GM12878 (cell line): ENCODE results near the gene UNC13A. TPM values are rescaled to one million over a fixed set of nuclear protein-coding genes. Genes with fewer than 3 reads are reported as not detected.

Experiments
- ATAC-seq: fragments of 200-7000 bp; cut with Tn5 transposase; 3 replicates; pipeline ENCODE4 v1.9.1; 2020; ENCODE audit warnings: mild to moderate bottlenecking, moderate library complexity
- Bru-seq: library from RNA; stranded (reverse); fragments of 400-500 nt; gene quantifications from one replicate; lab custom pipeline; 2021; lab: Mats Ljungman, UMichigan
- BruChase-seq, 2 experiments: library from RNA; stranded (reverse); fragments of 400-500 nt; gene quantifications; one replicate each; lab custom pipeline; 2021; lab: Mats Ljungman, UMichigan
- BruUV-seq: library from RNA; stranded (reverse); fragments of 400-500 nt; replicated peaks from 2 replicates; lab custom pipeline; 2021; lab: Mats Ljungman, UMichigan
- CTCF ChIA-PET: fragments of 300-600 bp; sonication (Branson Sonifier 250); formaldehyde crosslinking; extraction: SDS; loops from one replicate; lab custom pipeline; 2021; ENCODE audit warnings: inconsistent platforms; lab: Yijun Ruan, JAX
- POLR2A ChIA-PET: fragments of 350-600 bp; formaldehyde crosslinking; extraction: SDS; loops from one replicate; lab custom pipeline; 2021; ENCODE audit warnings: inconsistent platforms; lab: Charles Lee
- RAD21 ChIA-PET: fragments of 300-600 bp; sonication (Branson Sonifier 250); formaldehyde crosslinking; loops from one replicate; lab custom pipeline; 2023; ENCODE audit warnings: antibody characterized with exemption; ENCODE audit not compliant: unreplicated experiment; lab: Charles Lee
- SMC1A ChIA-PET: fragments of 300-600 bp; sonication (Branson Sonifier 250); formaldehyde crosslinking; loops from one replicate; lab custom pipeline; 2023; ENCODE audit not compliant: unreplicated experiment, uncharacterized antibody; lab: Charles Lee
- DNase-seq: peaks from one replicate; pipeline ENCODE4 v3.0.0-alpha.2; 2011; ENCODE audit warnings: low read depth, low spot score
- FAIRE-seq: peaks from 3 replicates; lab custom pipeline; 2011; peaks lifted over from hg19 to GRCh38; lab: Jason Lieb, UNC
- H2AFZ ChIP-seq: 2 replicates; pipeline ENCODE4 v1.6.0; 2011; ENCODE audit warnings: low read depth, low read length, control low read depth; ENCODE audit not compliant: control insufficient read depth
- H3K27ac ChIP-seq: 2 replicates; pipeline ENCODE4 v1.5.1; 2011; ENCODE audit warnings: control low read depth; ENCODE audit not compliant: control insufficient read depth, insufficient read depth
- H3K27me3 ChIP-seq, 2 experiments: replicated peaks in 1 of 2; 2 replicates each; pipeline versions ENCODE4 v1.6.0 to v1.6.1; 2011; ENCODE audit warnings: low read length in 1 of 2; ENCODE audit not compliant: control insufficient read depth in 2 of 2, insufficient read depth in 2 of 2
- H3K36me3 ChIP-seq, 2 experiments: 2 replicates each; pipeline ENCODE4 v1.5.1; 2011; ENCODE audit warnings: low read length in 1 of 2; ENCODE audit not compliant: control insufficient read depth in 2 of 2, insufficient read depth in 2 of 2
- H3K4me1 ChIP-seq: 2 replicates; pipeline ENCODE4 v1.6.1; 2011; ENCODE audit warnings: mild to moderate bottlenecking, low read length, moderate library complexity, mixed read lengths; ENCODE audit not compliant: control insufficient read depth, insufficient read depth
- H3K4me2 ChIP-seq: 2 replicates; pipeline ENCODE4 v1.6.0; 2011; ENCODE audit warnings: control low read depth; ENCODE audit not compliant: control insufficient read depth, insufficient read depth
- H3K4me3 ChIP-seq: fragments of 200-600 bp; sonication (generic); 2 replicates; pipeline ENCODE4 v1.5.1; 2016
- H3K79me2 ChIP-seq: 2 replicates; pipeline ENCODE4 v1.6.0; 2011; ENCODE audit warnings: low read length; ENCODE audit not compliant: control insufficient read depth, insufficient read depth
- H3K9ac ChIP-seq: 2 replicates; pipeline ENCODE4 v1.8.0; 2011; ENCODE audit warnings: low read length, control low read depth, mixed read lengths; ENCODE audit not compliant: control insufficient read depth, insufficient read depth
- H3K9me3 ChIP-seq: replicated peaks from 3 replicates; pipeline ENCODE4 v1.5.1; 2011; ENCODE audit warnings: mild to moderate bottlenecking, low read length; ENCODE audit not compliant: control insufficient read depth, insufficient read depth
- H4K20me1 ChIP-seq: 2 replicates; pipeline ENCODE4 v1.6.0; 2011; ENCODE audit not compliant: control insufficient read depth, insufficient read depth
- BACH1 ChIP-seq: fragments of 450-650 bp; IDR thresholded peaks from 2 replicates; pipeline ENCODE4 v1.6.1; 2017; ENCODE audit warnings: mild to moderate bottlenecking, borderline replicate concordance
- CREB1 ChIP-seq: IDR thresholded peaks from 2 replicates; pipeline ENCODE4 v1.6.1; 2012; ENCODE audit warnings: low read depth, mild to moderate bottlenecking, inconsistent platforms
- DPF2 ChIP-seq: fragments of 450-650 bp; IDR thresholded peaks from 2 replicates; pipeline ENCODE4 v1.6.1; 2017; ENCODE audit warnings: mild to moderate bottlenecking
- FOXM1 ChIP-seq: IDR thresholded peaks from 2 replicates; pipeline ENCODE4 v1.6.1; 2012; ENCODE audit warnings: low read depth, mild to moderate bottlenecking, inconsistent platforms, low read length, moderate library complexity
- IRF4 ChIP-seq: IDR thresholded peaks from 2 replicates; pipeline ENCODE4 v1.6.1; 2011; ENCODE audit warnings: low read depth, low read length
- SIX5 ChIP-seq: IDR thresholded peaks from 2 replicates; pipeline ENCODE4 v1.6.1; 2011; ENCODE audit warnings: mild to moderate bottlenecking, low read depth, low read length, moderate library complexity; ENCODE audit not compliant: severe bottlenecking
- TARDBP ChIP-seq: IDR thresholded peaks from 2 replicates; pipeline ENCODE4 v1.6.1; 2016; ENCODE audit warnings: borderline replicate concordance
- WRNIP1 ChIP-seq: IDR thresholded peaks from 2 replicates; pipeline ENCODE4 v1.6.1; 2011; ENCODE audit warnings: low read depth, low read length, improper control_type of control experiment, borderline replicate concordance
- ZNF592 ChIP-seq: fragments of 450-650 bp; IDR thresholded peaks from 2 replicates; pipeline ENCODE4 v1.6.1; 2017; ENCODE audit warnings: mild to moderate bottlenecking, moderate library complexity
- WGBS: methylation state at CpG from one replicate; pipeline ENCODE4 v1.1.6; 2016; ENCODE audit warnings: low lambda C conversion rate; ENCODE audit not compliant: insufficient replicate concordance, insufficient coverage; ENCODE audit errors: missing lambda C conversion rate; 5-methylcytosine and 5-hydroxymethylcytosine counted together
- in situ Hi-C: fragments of 300-500 bp; cut with MboI; formaldehyde crosslinking; loops from 9 replicates; pipeline ENCODE4 v1.14.3; 2018; ENCODE audit warnings: mixed read lengths
- intact Hi-C: fragments of 100-400 bp; cut with micrococcal nuclease; formaldehyde crosslinking; loops from one replicate; pipeline ENCODE4 v1.14.2; 2022; ENCODE audit not compliant: unreplicated experiment
- long read RNA-seq, 2 experiments: library from polyadenylated mRNA; unstranded; transcript quantifications; one replicate each; pipeline ENCODE4 v2.0.0, GENCODE V29; 2019 to 2020
- polyA minus RNA-seq, 3 experiments: library from RNA; depleted of rRNA, polyadenylated mRNA; stranded (reverse); fragments of >200 nt; gene quantifications; 2 replicates each; pipeline ENCODE4 v1.2.3, GENCODE V29; 2011
- polyA plus RNA-seq, 11 experiments: library from polyadenylated mRNA; depleted of rRNA in 4 of 11; unstranded in 6 of 11; stranded (reverse) in 5 of 11; fragments of >200 nt; fragmentation: Nextera tagmentation in 4 of 11; fragmentation: Illumina TruSeq in 1 of 11; extraction: Ambion mirVana in 4 of 11; extraction: Trizol in 1 of 11; gene quantifications; 1 replicate in 1 of 11; 2 replicates in 10 of 11; pipeline versions ENCODE4 v1.2.1 to v1.2.3, GENCODE V29; 2011 to 2016; ENCODE audit warnings: inconsistent platforms in 2 of 11, missing spikeins in 2 of 11, low read depth in 1 of 11
- total RNA-seq, 4 experiments: library from RNA; depleted of rRNA in 3 of 4; stranded (reverse); fragments of >200 nt in 3 of 4; fragmentation: Illumina TruSeq in 1 of 4; extraction: Trizol in 1 of 4; gene quantifications; 2 replicates each; pipeline versions ENCODE4 v1.2.1 to v1.2.3, GENCODE V29; 2013 to 2021
- TF ChIP-seq, protein P1 (sequence below): IDR thresholded peaks from 2 replicates; pipeline ENCODE4 v1.6.1; 2012; ENCODE audit warnings: improper control_type of control experiment, low read depth, low read length; ENCODE audit not compliant: insufficient replicate concordance

Gene UNC13A
- total RNA-seq (2013; cell fraction: nucleolus; rRNA removed): 0.07 and 0.35 TPM in 2 replicates
- under 0.01 and 0.17 TPM in 2 replicates for total RNA-seq (2014; rRNA removed)
- 0.04 and 0.05 TPM in 2 replicates for total RNA-seq (2014; rRNA removed; fragmentation: Illumina TruSeq; extraction: Trizol)
- 0.08 and 0.48 TPM in 2 replicates for total RNA-seq (2021)
- 0.08 TPM for polyA plus RNA-seq (2011; ENCODE audit: low read depth)
- polyA plus RNA-seq (2011; rRNA removed): 0.10 and 0.12 TPM in 2 replicates
- polyA plus RNA-seq (2011; cell fraction: cytosol; rRNA removed): 0.08 and 0.10 TPM in 2 replicates
- polyA plus RNA-seq (2011; cell fraction: nucleus; rRNA removed): 0.31 and 0.79 TPM in 2 replicates
- 0.22 and 0.24 TPM in 2 replicates for polyA plus RNA-seq (2012)
- polyA plus RNA-seq (2014; fragmentation: Illumina TruSeq; extraction: Trizol): 0.05 and 0.18 TPM in 2 replicates
- under 1 TPM in 1 of 2 experiments, not detected in 1; under 0.01 TPM for polyA plus RNA-seq (2014; fragmentation: Nextera tagmentation; extraction: Ambion mirVana)
- 0.09 and 0.13 TPM in 2 replicates for polyA plus RNA-seq (2014; rRNA removed)
- polyA plus RNA-seq (2016; fragmentation: Nextera tagmentation; extraction: Ambion mirVana): under 1 TPM; 0.16 to 0.23 TPM
- 0.07 and 0.10 TPM in 2 replicates for polyA minus RNA-seq (2011; rRNA and poly(A)+ RNA removed)
- polyA minus RNA-seq (2011; cell fraction: cytosol; rRNA and poly(A)+ RNA removed): not detected in 2 replicates
- polyA minus RNA-seq (2011; cell fraction: nucleus; rRNA and poly(A)+ RNA removed): 0.29 and 0.36 TPM in 2 replicates
- percentile 18 among the genes with signal in this experiment for Bru-seq, nascent RNA
- percentile 21 among the genes with signal in this experiment for BruChase-seq, experiment 1, labeled RNA remaining after a 6-hour chase
- percentile 20 among the genes with signal in this experiment for BruChase-seq, experiment 2, labeled RNA remaining after a 2-hour chase
- long read RNA-seq, experiment 1: 0 reads
- long read RNA-seq, experiment 2: 0 reads

DNA sequence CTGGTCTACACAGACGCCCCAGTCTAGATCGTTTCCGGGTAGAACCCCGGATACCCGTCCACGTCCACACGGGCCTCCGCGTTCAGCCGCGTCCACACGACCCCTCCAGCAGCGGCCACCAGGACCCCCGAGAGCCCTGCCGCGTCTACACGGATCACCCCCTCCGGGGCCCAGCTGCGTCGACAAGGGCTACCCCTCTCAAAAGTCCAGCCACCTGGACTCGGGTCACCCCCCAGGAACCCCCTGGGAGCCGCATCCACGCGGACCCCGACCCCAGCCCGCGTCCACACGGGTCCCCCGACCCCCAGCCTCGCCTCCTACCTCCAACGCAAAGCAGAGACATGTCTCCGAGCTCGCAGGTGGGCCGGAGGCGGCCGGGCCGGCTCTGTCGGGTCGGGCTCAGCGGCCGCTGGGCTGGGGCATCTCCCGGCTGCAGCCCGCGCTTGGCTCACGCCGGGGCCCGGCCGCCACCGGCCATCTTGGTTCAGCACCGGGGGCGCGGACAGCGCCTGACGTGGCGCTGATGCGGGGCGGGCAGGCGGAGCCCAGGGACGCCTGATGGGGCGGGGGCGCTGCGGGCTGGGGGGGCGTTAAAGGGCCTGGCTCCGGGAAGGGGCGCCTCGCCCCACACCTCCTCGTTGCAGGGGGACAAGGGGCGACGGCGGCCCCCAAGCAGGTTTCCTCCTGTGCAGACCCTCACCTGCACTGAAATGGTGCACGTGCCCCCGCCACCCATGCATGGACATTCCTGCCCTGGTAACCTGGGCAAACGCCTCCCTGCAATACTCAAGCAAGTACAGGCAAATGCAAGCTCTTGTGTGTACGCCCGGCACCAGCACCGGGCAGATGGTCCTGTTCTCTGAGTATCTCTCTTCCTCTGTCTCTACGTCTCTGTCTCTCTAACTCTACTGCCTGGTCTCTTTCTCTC is at the start of gene UNC13A:
Gene UNC13A, minus strand, starts transcription at position 498 of the 928 bp plus-strand sequence. Its CDS starts 155 bp downstream, at position 343.
- H2AFZ ChIP-seq: no peak within 1 kb of the TSS
- H3K9ac ChIP-seq: no peak within 1 kb of the TSS
- peaks cover 5 to 9% of the 10 kb centered on the region in 2 experiments for H3K27me3 ChIP-seq
- ATAC-seq (peak; percentile 70), DNase-seq (no peak), FAIRE-seq (no peak)
- no peak within 1 kb of the TSS for H3K27ac ChIP-seq
- H3K79me2 ChIP-seq: no peaks in the 10 kb centered on the region
- BruUV-seq: no TSS peak
- SMC1A ChIA-PET: no interaction called here
- POLR2A ChIA-PET: no interaction called here
- RAD21 ChIA-PET: no interaction called here
- H3K4me2 ChIP-seq: no peak within 1 kb of the TSS
- WGBS: 9% methylated on average over 59 of the region's 77 CpGs
- in situ Hi-C loops: no loop called here
- no peaks in the 10 kb centered on the region for H3K9me3 ChIP-seq
- intact Hi-C loops: no loop called here
- no peaks in the 10 kb centered on the region for H4K20me1 ChIP-seq
- CTCF ChIA-PET: interaction anchor here (0.9 kb wide), 1 partner anchor 79 kb away, joined by 3 read pairs; no protein-coding TSS in a partner anchor
- no peaks in the 10 kb centered on the region for H3K4me1 ChIP-seq
- H3K4me3 ChIP-seq: no peak within 1 kb of the TSS
- H3K36me3 ChIP-seq: no peaks in the 10 kb centered on the region
- TF ChIP-seq BACH1: no peak
- no peak for TF ChIP-seq TARDBP
- TF ChIP-seq DPF2: no peak
- no peak for TF ChIP-seq ZNF592
- TF ChIP-seq WRNIP1: no peak
- TF ChIP-seq SIX5: no peak
- TF ChIP-seq, protein P1, sequence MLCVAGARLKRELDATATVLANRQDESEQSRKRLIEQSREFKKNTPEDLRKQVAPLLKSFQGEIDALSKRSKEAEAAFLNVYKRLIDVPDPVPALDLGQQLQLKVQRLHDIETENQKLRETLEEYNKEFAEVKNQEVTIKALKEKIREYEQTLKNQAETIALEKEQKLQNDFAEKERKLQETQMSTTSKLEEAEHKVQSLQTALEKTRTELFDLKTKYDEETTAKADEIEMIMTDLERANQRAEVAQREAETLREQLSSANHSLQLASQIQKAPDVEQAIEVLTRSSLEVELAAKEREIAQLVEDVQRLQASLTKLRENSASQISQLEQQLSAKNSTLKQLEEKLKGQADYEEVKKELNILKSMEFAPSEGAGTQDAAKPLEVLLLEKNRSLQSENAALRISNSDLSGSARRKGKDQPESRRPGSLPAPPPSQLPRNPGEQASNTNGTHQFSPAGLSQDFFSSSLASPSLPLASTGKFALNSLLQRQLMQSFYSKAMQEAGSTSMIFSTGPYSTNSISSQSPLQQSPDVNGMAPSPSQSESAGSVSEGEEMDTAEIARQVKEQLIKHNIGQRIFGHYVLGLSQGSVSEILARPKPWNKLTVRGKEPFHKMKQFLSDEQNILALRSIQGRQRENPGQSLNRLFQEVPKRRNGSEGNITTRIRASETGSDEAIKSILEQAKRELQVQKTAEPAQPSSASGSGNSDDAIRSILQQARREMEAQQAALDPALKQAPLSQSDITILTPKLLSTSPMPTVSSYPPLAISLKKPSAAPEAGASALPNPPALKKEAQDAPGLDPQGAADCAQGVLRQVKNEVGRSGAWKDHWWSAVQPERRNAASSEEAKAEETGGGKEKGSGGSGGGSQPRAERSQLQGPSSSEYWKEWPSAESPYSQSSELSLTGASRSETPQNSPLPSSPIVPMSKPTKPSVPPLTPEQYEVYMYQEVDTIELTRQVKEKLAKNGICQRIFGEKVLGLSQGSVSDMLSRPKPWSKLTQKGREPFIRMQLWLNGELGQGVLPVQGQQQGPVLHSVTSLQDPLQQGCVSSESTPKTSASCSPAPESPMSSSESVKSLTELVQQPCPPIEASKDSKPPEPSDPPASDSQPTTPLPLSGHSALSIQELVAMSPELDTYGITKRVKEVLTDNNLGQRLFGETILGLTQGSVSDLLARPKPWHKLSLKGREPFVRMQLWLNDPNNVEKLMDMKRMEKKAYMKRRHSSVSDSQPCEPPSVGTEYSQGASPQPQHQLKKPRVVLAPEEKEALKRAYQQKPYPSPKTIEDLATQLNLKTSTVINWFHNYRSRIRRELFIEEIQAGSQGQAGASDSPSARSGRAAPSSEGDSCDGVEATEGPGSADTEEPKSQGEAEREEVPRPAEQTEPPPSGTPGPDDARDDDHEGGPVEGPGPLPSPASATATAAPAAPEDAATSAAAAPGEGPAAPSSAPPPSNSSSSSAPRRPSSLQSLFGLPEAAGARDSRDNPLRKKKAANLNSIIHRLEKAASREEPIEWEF: no peak
- TF ChIP-seq IRF4: no peak
- TF ChIP-seq FOXM1: no peak
- peak; percentile 49; the same call in 1 of the 2 replicates for TF ChIP-seq CREB1
